GM15510 (cell line): ENCODE results near the gene MAGEB17.

ENCODE experiments used
- POLR2A ChIP-seq: IDR thresholded peaks from 3 replicates; pipeline ENCODE4 v1.6.1; 2011; ENCODE audit warnings: borderline replicate concordance; ENCODE audit not compliant: insufficient read length; ENCODE audit errors: extremely low read depth

The MAGEB17 gene, protein sequence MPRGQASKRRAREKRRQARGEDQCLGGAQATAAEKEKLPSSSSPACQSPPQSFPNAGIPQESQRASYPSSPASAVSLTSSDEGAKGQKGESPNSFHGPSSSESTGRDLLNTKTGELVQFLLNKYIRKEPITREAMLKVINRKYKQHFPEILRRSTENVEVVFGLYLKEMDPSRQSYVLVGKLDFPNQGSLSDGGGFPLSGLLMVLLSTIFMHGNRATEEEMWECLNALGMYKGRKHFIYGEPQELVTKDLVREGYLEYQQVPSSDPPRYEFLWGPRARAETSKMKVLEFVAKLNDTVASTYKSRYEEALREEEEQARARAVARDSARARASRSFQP

DNA sequence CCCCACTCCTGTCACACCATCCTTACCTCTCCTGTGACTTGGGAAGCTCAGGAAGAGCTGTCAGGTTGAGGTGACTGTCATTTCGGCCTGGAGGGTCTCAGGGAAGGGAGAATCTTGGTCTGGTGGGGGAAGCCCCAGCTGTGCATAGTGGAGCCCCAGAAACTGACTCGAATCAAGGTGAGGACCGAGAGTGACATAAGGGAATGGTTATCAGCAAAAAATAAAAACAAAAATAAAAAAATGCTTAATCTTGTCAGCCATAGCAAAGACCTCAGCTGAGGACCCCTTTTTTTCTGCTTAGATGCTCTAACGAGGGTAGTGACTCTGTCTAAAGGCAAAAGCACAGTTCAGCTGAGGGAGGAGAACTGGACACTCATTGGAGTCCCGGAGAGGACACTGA is at the start of gene MAGEB17:
Gene MAGEB17, plus strand, starts transcription at position 301 of the 400 bp plus-strand sequence. CDS start 2,902 bp downstream, outside the sequence.
- TF ChIP-seq POLR2A: no peak

DNA sequence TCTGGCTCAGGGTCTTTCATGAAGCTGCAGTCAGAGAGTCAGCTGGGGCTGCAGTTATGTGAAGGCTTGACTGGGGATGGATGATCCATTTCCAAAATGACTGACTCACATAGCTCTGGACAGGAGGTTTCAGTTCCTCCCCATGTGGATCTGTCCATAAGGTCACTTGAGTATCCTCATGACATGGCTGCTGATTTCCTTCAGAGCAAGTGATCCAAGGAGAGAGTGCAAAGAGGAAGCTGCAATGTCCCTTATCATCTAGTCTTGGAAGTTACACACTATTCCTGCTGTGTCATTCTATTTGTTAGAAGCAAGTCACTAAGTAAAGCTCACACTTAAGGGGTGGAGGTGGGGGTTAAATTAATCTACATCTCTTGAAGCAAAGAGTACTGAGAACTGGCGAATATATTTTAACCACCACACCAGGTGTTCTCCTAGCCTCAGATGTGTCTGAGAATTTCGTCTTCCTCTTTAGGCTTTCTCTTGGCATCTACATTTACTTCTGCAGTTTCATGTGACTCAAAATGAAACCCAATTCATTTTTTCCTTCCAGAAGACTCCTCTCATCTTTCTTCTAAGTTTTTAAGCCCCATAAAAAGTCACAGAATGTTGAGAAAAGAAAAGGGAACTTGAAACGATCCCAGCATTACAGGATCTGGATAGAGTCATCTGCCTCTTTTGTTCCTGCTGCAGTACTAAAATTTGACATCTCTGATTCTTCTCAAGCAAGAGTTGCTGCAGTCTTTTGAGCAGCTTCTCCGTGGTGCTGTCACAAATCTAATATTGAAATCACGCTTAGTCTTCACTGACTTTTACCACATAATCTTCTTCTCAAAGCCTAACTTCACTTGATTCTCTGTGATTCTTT is 47.7 kb upstream of the MAGEB17 start:
- no peak for TF ChIP-seq POLR2A

DNA sequence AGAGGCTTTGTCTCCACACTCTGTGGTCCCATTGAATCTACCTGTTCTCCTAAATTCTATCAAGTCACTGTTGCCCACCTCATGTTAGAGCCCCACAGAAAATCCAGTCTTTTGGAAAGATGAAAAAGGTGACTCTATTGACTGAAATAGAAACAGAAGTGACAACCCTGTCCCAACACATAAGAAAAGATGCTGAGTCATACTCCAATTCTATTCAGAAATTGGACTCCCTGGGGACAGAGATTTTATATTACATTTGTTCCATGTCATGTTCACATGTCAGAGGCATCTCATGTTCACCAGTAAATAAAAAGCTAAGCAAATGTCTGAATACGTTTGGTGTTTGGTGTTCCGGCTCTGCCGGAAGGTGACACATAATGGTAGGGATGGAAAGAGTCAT is 46.9 kb upstream of the MAGEB17 start:
- TF ChIP-seq POLR2A: no peak

DNA sequence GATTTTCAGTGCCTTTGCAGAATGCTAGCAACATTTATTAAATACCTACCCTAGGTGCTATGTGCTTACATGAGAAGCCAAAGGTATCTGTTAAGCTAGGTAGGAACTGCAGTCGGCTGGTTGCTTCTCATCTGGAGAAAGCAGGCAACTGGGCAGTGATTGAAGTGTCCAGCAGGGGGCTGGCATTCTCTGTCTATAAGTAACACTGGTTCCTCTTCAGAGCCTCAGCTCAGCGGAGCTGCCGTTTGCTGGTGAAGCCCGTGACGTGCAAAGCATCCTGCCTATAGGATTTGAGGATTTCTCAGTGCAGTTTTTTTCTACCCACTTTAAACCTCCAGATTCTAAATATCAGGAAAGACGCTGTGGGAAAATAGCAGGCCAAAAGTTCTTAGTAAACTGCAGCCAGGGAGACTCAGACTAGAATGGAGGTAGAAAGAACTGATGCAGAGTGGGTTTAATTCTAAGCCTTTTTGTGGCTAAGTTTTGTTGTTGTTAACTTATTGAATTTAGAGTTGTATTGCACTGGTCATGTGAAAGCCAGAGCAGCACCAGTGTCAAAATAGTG is 44.0 kb upstream of the MAGEB17 start, which contains the start of gene GRPR:
Gene GRPR, plus strand, starts transcription at position 344 of the 565 bp plus-strand sequence. CDS start 389 bp downstream, outside the sequence.
- no peak for TF ChIP-seq POLR2A

DNA sequence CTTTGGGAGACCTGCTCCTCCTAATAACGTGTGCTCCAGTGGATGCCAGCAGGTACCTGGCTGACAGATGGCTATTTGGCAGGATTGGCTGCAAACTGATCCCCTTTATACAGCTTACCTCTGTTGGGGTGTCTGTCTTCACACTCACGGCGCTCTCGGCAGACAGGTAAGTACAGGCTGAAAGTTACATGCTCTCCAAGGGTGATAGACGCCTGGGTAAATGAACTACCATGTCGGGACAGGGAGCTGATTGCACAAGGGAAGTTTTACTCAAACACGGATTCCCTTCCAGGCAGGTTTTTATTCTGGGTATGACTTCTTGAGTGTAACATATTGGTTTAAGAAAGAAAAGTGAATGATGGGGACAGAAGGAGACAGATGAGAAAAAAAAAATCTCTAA is 43.1 kb upstream of the MAGEB17 start:
- no peak for TF ChIP-seq POLR2A

DNA sequence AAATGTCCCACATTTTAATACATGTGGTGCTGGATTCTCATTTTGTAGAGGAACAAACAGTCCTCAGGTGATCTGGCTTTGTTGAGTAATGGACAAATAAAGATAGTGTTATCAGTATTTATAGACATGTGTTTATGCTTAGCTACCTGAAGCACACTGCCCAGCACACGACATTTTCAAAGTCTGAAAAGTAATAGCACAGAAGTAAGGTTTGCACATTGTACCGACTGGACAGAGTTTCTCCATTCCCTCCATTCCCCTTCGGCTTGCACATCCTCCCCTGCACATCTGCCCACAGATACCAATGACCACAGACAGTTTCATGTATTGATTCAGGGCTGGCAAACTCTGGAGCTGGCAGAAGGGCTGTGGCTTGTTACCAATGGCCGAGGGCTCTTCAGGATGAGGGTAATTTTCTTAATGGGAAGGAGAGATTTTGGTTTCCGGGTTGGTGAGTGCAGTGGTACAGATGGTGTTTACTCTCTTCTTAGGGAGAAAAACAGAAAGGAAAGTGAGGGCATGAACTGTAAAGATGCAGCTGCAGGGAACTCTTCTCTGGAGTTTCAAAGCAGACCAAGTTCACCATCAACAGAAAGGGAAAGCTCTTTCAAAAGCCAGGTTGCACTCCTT is 41.6 kb upstream of the MAGEB17 start:
- TF ChIP-seq POLR2A: no peak

DNA sequence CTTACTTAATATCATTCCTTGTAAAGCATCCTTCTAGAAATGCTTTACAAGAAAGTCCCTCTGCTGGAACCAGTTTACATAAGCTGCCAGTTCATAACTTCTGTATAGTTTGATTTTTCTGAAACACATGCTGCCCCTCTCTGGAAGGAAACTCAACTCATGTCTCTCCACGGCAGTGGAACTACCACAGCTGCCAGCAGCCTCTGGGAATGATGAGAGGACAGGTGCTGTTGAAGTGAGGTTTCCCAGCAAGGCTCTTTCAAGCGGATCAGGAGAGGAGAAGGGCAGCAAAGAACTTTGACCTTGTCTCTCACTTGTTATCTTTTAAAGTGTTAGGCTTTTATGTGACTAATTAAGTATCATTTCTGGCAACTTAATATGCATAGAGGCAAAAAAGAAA is 36.6 kb upstream of the MAGEB17 start:
- TF ChIP-seq POLR2A: no peak

DNA sequence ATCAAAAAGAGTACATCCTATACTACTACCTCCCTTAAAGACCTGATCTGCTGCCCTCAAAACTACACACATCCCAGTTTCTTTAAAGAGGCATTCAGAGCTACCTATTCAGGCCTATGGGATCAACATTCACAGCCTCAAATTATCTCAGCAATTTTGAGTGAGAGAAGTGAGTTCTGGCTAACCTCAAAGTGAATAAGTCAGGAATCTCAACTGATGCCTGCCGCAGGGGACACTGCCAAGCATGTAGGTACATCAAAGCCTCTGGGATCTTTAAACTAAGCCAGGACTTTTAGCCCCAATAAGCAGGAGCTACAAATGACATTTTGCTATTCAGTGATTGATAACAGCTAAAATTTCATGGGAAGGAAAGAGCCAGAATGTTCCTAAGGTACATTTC is 32.3 kb upstream of the MAGEB17 start:
- TF ChIP-seq POLR2A: no peak

DNA sequence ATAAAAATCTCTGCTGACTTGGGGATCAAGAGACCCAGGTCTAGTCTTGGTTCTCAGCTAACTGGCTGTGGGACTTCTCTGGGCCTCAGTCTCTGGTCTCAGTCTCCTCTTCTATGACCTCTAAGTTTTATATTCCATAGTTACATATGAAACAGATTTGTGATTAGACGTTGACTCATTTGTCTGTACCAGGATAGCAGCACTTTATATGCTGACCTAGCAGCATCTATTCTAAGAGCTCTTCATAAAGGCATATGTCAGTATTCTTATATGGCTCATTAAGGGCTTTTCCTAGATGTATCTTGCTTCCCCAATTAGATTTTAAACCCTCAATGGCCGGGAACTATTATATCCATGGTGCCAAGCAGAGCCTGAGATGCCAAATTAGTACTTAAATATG is 31.2 kb upstream of the MAGEB17 start:
- no peak for TF ChIP-seq POLR2A

DNA sequence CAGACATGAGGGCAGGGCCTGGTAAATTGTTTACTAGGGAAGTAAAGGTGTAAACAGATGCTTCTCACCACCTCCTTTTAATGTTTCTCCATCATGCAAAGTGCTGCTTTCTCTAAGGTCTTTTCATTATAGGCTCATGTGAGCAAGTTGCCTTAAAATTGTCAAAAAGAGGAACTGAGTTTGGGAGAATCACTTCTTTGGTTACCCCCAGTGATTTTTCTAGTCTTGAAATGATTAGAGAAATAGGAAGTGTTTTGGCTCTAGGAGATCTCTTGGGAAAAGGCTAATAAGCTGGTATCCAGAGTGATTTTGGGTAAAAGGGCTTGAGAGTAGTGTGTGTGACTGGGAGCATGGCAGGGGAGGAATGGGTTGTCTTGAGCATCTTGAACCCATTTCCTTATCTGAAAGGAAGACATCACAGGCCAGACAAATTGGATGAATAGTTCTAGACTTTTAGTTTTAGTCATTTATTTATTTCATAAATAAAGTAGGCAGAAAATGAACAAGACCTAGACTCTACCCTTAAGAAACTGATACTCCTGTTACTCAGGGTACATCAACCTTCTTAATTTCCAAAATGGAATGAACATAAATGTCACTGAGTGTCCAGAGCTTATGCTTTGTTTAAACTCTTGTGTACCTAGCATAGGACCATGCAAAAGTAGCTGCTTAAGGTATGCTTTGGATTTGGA is 29.7 kb upstream of the MAGEB17 start:
- no peak for TF ChIP-seq POLR2A

DNA sequence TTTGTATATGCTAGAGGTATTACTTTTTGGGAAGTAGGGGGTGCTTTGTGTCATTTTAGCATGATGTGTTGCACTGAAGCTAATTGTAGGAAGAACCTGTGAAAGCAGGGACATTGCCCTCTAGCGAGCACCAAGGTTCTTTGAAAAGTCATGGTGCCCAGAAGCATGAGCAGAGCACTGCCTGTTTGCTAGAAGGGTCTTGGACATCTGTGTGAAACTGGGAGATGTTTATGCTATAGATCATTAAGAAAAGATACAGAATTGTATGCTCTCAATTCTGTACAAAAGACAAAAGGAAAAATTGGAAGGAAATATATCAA is 29.2 kb upstream of the MAGEB17 start:
- TF ChIP-seq POLR2A: no peak

DNA sequence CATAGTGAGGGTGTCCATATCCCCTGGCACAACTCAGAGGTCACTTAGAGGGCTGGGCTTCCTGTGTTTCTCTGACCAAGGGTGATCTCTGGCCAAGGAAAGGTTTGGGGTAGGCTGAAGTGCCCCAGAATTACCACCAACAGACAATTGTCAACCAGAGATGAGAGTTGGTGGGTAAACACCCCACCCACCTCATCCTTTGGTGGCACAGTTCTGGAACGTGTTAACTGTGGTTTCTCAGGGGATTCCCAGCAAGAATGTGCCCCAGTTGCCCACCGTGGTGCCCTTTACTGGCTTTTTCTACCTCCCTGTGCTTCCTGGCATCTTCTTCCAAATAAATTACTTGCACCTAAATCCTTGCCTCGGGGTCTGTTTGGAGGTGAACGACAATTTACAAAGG is 26.8 kb upstream of the MAGEB17 start:
- no peak for TF ChIP-seq POLR2A

DNA sequence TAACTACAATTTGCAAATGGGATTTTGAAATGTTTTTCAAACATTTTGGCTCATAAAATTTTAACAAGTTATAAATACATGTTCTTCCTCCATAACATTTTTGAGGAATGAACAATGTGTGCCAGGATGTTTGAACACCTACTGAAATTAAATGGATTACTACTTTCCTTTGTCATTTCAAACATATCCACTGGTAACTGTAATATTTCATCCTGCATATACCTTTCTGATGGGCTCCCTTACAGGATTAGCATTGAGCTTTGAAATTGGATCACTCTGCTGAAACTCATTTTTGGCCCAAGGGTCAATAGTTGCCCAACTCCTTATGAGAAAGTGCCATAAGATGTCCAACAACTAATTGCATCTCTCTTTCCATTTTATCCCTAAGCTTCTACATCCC is 26.3 kb upstream of the MAGEB17 start:
- no peak for TF ChIP-seq POLR2A

DNA sequence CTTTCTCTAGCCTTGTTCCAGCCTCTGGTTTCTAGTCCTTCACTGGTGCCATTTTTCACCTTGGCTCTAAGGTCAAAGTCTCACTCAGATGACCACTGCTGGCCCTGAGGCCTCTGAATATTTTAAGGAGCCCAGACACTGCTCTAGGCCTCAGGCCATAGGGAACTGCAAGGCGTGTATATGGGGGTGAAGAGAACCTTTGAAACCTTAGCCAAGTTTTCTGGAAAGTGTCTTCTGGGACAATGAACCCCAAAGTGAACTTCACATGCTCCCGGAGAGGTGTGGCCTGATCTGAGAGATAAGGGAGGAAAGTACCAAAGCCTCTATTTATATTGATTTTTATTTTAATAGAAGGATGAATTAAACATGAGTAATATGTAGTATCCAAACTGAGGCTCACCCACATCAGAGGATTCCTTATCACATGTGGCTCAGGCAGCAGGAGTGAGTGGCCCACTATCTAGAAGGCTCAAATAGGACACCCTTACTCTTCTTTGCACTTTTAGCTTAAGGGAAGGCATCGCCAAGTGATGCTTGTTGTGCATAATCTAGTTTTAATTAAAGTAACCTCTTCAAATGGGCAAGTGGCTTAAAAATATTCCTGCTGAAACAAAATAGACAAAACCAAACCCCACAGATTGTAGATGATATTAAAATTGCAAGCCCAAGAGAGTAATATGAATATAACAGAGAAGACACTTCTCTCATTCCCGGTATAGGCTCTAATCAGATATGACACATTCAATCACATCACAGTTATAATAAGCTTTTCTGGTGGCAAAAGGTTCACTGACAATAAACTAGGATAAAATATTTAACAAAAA is 25.6 kb upstream of the MAGEB17 start:
- no peak for TF ChIP-seq POLR2A
